Thoracic aorta (tissue), 2 donors: ENCODE results near the gene NOL4L. TPM values are rescaled to one million over a fixed set of nuclear protein-coding genes. Genes with fewer than 3 reads are reported as not detected.

Experiments
- ATAC-seq: fragments of 150-250 bp; one replicate; pipeline ENCODE4 v1.8.0; 2017; ENCODE audit warnings: low read depth; ENCODE audit not compliant: insufficient number of reproducible peaks, low FRiP score
- DNase-seq: peaks from one replicate; pipeline ENCODE4 v3.0.0-alpha.2; 2020; ENCODE audit warnings: low spot score
- H3K27ac ChIP-seq, 2 donors: fragments of 200-600 bp; sonication (generic); 1 replicate in 1 of 2; 2 replicates in 1 of 2; pipeline ENCODE4 v1.5.1; 2016; ENCODE audit warnings: mild to moderate bottlenecking in 2 of 2, moderate library complexity in 2 of 2
- H3K27me3 ChIP-seq: fragments of 200-600 bp; sonication (generic); replicated peaks from 2 replicates; pipeline ENCODE4 v1.6.0; 2016; ENCODE audit warnings: mild to moderate bottlenecking; ENCODE audit not compliant: insufficient read depth
- H3K36me3 ChIP-seq: fragments of 200-600 bp; sonication (generic); one replicate; pipeline ENCODE4 v1.5.1; 2016
- H3K4me1 ChIP-seq, 2 donors: fragments of 200-600 bp; sonication (generic); 1 replicate in 1 of 2; 2 replicates in 1 of 2; pipeline versions ENCODE4 v1.5.1 to v1.6.0; 2016; ENCODE audit warnings: low read depth in 2 of 2, mild to moderate bottlenecking in 1 of 2; ENCODE audit not compliant: control insufficient read depth in 1 of 2
- H3K4me3 ChIP-seq: fragments of 200-600 bp; sonication (generic); 2 replicates; pipeline ENCODE4 v1.5.1; 2016; ENCODE audit warnings: mild to moderate bottlenecking
- H3K9me3 ChIP-seq: fragments of 200-600 bp; sonication (generic); 2 replicates; pipeline ENCODE4 v1.5.1; 2016
- total RNA-seq, 2 donors: library from RNA; depleted of rRNA; stranded (reverse); fragments of >200 nt; gene quantifications; one replicate each; pipeline versions ENCODE4 v1.1.0 to v1.2.3, GENCODE V29; 2016
- TF ChIP-seq, protein P1 (sequence below): fragments of 200-600 bp; sonication (generic); IDR thresholded peaks from one replicate; pipeline ENCODE4 v1.5.1; 2019; ENCODE audit warnings: antibody characterized with exemption

Gene NOL4L
- total RNA-seq, 2 donors from 2014 or later, result 17.5 to 23.7 TPM

GRCh38 chr20:32454164-32455145, 130.7 kb downstream of the NOL4L start:
- no peak overlapping the region for H3K4me3 ChIP-seq
- peaks cover 3% of the 10 kb centered on the region for H3K36me3 ChIP-seq
- TF ChIP-seq, protein P1, sequence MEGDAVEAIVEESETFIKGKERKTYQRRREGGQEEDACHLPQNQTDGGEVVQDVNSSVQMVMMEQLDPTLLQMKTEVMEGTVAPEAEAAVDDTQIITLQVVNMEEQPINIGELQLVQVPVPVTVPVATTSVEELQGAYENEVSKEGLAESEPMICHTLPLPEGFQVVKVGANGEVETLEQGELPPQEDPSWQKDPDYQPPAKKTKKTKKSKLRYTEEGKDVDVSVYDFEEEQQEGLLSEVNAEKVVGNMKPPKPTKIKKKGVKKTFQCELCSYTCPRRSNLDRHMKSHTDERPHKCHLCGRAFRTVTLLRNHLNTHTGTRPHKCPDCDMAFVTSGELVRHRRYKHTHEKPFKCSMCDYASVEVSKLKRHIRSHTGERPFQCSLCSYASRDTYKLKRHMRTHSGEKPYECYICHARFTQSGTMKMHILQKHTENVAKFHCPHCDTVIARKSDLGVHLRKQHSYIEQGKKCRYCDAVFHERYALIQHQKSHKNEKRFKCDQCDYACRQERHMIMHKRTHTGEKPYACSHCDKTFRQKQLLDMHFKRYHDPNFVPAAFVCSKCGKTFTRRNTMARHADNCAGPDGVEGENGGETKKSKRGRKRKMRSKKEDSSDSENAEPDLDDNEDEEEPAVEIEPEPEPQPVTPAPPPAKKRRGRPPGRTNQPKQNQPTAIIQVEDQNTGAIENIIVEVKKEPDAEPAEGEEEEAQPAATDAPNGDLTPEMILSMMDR, result no peak
- H3K9me3 ChIP-seq, result no peaks in the 10 kb centered on the region
- peaks cover 0 to 13% of the 10 kb centered on the region in 2 donors for H3K4me1 ChIP-seq
- no peak overlapping the region for H3K27ac ChIP-seq
- no peaks in the 10 kb centered on the region for H3K27me3 ChIP-seq
- ATAC-seq, result no peak
- DNase-seq, result no peak

DNA sequence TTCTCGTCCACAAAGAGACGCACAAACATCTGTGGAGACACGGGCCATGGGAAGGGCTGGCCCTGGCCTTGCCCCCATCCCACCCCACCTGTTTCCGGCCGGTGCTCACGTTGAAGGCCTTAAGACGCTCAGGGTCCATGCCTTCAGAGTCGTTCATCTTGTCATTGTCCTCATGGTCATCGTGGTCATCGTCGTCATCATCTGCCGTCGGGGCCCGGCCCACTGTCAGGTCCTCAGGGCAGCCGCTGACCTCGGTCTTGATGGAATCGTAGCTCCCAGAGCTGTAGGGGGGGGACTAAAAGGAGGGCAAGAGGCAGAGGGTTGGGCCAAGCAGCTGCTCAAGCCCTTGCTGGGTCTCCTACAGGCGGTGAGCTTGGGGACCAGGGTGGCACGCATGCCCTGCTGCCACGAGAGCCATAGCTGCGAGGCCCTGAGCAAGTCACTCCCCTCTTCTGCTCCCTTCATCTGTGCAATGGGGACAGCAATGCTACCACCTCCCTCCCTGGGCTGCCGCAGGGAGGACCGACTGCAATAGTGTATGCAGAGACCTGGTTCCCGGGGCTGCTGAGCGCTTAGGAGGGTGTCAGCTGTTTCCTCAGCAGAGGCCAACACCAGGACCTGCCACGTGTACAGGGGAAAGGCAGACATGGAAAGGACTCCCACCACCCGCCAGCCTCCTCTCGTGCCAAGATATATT, 131.5 kb downstream of the NOL4L start:
- H3K36me3 ChIP-seq, result peaks cover 3% of the 10 kb centered on the region
- TF ChIP-seq, protein P1, result no peak
- H3K27ac ChIP-seq, result no peak overlapping the region
- H3K9me3 ChIP-seq, result no peaks in the 10 kb centered on the region
- H3K4me3 ChIP-seq, result no peak overlapping the region
- ATAC-seq (no peak), DNase-seq (no peak)
- H3K27me3 ChIP-seq, result no peaks in the 10 kb centered on the region
- peaks cover 0 to 15% of the 10 kb centered on the region in 2 donors for H3K4me1 ChIP-seq

DNA sequence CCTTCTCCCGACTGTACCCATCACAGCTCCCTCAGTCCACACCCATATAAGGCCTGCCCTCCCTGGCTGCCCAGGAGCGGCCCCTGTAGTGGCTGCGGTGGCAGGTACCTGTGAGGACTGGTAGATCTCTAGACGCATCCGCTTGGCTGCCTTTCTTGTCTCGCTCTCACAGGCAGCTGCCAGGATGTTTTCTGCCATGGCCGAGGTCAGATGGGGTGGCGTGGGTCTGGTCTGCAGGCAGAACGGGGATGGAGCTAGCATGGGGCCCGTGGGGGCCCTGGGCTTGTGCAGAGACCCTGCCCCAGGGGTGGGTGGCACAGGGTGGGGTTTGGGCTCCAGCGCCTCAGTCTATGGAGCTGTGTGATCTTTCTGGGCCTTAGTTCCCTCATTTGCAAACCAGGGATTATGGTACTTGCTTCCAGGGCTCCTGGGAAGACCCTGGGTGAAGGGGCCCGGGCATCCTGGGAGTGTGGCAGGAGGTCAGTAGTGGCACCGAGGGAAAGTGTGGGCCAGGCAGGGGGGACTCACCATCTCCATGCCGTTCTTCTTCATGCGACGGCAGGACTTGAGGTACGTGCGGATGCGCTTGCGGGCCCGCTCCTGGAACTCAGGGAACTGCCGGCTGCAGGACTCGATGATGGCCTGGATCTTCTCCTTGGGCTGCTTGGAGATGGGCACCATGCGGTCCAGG, 132.2 kb downstream of the NOL4L start:
- ATAC-seq, result no peak
- Histone ChIP-seq H3K4me3 (no peak overlapping the region), H3K9me3 (no peaks in the 10 kb centered on the region), H3K27ac (no peak overlapping the region), H3K27me3 (no peaks in the 10 kb centered on the region), H3K4me1 (peaks cover 0 to 19% of the 10 kb centered on the region in 2 donors), H3K36me3 (peaks cover 3% of the 10 kb centered on the region)
- no peak for DNase-seq
- TF ChIP-seq, protein P1, result no peak

DNA sequence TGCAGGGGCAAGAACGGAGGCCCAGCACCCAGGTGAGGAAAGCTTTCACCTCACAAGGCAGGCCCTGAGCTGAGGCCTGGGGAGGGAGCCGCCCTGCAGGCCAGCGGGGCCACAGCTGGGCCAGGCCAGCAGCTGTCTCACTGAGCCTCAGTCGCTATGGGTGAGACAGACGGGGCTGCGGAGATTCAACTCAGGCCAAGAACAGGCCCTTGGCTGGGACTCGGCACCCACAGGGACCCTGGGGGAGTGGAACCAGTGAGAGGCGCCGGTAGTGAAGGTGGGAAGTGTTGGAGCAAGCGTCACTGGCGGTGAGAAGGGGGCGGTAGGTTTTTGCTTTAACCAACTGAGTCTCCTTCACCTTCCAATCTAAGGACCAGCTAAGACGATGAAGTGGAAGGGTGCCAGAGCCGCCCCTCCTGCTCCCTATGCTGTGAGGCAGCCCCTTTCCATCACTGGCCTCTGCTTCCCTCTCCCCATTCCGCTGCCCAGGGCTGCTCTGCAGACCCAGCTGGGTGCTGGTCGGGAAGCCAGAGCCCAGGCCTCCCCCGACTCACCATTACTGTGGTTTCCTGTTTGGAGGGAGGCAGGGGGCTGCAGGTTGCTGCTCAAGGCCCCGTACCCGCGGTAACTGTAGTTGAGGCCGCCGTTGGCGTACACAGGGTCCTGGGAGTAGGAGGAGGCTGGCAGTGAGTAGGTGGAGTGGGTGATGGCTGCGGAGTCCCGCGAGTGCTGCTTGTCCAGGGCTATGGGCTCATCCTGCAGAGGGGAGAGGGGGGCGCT, 133.3 kb downstream of the NOL4L start:
- peaks cover 3% of the 10 kb centered on the region for H3K36me3 ChIP-seq
- H3K9me3 ChIP-seq, result no peaks in the 10 kb centered on the region
- no peak overlapping the region for H3K4me3 ChIP-seq
- H3K27ac ChIP-seq, result no peak overlapping the region
- peaks cover 0 to 11% of the 10 kb centered on the region in 2 donors for H3K4me1 ChIP-seq
- no peak for DNase-seq
- no peak for ATAC-seq
- H3K27me3 ChIP-seq, result no peaks in the 10 kb centered on the region
- TF ChIP-seq, protein P1, result no peak
